HT-29 (cell line): ENCODE data around the gene CDKAL1. TPM values are rescaled to one million over a fixed set of nuclear protein-coding genes. Genes with fewer than 3 reads are reported as not detected.

Experiments
- DNase-seq: peaks from one replicate; pipeline ENCODE4 v3.0.0-alpha.2; 2015; ENCODE audit warnings: low spot score
- total RNA-seq: library from RNA; depleted of rRNA; stranded (reverse); fragments of >200 nt; shearing (Covaris generic); gene quantifications from 2 replicates; pipeline ENCODE4 v1.2.3, GENCODE V29; 2014

Gene CDKAL1
- total RNA-seq, 1 experiment from 2014 or later, result 9.8 TPM

GRCh38 chr6:20952699-20953474 lies 418.6 kb downstream of the CDKAL1 start:
- DNase-seq, result no peak

- DNase-seq, result no peak
Measured at GRCh38 chr6:20954315-20954714, 420.1 kb downstream of the CDKAL1 start.

DNA sequence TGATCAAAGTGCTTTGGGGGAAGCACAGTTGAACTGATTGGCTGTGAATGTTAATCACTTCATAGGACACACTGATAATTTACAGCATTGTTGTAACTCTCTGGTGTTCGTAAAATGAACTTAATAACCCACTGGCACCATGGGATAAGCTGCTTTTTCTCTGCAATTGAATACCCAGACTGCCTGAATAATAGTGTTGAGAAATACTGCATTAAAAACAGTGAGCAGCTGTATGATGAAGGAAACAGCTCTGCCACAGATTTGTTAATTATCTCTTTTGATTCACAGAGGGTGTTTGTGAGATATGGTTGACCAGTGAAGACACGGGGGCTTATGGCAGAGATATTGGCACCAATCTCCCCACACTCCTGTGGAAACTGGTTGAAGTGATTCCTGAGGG lies 420.9 kb downstream of the CDKAL1 start:
- no peak for DNase-seq

DNA sequence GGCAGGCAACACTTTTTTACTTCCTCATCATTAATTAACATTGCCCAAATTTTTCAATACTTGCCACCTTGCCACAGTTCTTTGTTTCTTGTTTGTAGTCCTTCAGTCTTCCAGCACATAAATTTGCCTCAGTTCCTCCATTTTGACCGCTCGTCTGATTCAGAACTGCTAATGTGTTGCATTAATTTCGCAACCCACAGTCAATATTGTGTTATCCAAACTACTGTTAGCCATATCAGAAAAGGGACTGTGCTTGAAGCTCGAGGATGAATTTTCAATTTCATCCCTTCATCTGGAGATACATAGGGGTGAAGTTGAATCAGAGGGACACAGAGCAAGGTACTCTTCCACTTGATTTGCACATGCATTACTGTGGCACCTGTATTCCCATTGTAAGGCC lies 421.5 kb downstream of the CDKAL1 start:
- no peak for DNase-seq

DNA sequence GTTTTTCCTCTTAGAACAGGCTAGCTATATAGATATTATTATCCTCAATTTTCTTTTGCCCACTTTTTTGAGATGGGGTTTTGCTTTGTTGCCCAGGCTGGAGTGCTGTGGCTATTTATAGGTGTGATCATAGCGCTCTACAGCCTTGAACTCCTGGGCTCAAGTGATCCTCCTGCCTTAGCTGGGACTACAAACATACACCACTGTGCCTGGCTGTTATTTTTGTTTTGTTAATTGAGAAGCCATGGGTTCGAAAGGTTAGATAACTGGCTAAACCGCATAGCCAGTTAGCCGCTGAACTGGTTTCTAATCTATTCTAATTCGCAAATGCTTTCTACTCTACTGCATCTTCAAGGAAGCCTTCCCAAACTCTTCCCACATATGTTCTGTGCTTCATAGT lies 425.8 kb downstream of the CDKAL1 start:
- no peak for DNase-seq

GRCh38 chr6:20965276-20965675 lies 431.0 kb downstream of the CDKAL1 start:
- no peak for DNase-seq

- no peak for DNase-seq
Measured at GRCh38 chr6:20965915-20966314, 431.7 kb downstream of the CDKAL1 start.

DNA sequence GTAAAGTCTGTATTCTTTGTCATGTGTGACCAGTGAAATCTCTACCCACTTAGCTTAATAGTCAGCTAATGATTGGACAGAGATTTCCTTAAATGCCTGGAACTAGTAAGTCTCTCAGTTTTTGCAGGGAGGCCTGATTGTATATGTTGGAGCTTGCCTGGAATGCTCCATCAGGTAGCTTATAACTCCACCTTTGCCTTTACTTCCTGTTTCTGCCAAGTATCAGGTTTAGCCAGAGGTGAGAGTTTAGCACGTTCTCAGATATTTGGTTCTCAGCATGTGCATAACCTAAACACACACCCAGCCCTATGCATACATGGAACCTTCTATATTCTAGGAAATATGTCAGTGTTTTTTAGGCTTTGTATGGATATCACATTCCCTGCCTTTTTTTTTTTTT lies 435.3 kb downstream of the CDKAL1 start:
- no peak for DNase-seq

GRCh38 chr6:20976391-20976918 lies 442.2 kb downstream of the CDKAL1 start:
- no peak for DNase-seq

DNA sequence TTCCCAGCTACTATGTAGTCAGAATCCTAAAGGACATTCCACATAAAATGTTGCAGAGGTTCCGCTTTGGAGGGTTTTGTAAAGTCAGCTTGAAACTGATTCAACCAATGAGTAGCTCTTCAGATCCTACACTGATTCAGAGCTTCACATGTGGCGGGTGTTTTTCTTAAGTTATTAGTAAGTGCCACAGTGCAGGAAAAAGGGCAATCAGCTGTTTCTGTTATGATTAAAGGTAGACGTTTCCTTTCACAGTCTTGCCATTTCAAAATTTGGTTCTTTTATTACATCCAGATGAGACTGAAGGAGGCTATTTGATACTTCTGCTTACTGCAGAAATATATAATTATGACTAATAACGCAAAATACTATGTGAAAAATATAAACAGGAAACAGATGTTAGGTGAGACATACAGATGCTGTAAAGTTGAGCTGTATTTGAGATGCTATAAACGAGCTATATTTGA lies 443.9 kb downstream of the CDKAL1 start:
- DNase-seq, result no peak

- DNase-seq, result no peak
Measured at GRCh38 chr6:20979076-20979475, 444.8 kb downstream of the CDKAL1 start.

- no peak for DNase-seq
Measured at GRCh38 chr6:20983961-20984360, 449.7 kb downstream of the CDKAL1 start.

DNA sequence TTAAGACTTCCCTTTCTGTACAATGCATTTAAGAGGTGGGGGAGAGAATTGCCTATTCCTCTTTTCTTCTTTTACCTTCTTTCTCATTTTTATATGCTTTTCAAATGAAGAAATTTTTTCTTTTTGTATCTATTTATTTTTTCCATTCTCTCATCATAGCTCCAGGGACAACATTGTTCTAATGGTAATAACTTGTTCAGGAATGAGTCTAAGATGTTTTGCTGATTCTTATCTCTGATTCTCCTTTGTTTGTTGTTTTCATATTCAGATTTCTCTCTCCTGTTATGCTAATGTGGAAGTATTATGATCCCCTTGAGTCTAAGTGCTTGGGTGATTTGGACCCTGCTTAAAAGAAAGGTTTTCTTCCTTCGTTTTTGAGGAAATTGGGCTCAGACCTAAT lies 451.6 kb downstream of the CDKAL1 start:
- no peak for DNase-seq

DNA sequence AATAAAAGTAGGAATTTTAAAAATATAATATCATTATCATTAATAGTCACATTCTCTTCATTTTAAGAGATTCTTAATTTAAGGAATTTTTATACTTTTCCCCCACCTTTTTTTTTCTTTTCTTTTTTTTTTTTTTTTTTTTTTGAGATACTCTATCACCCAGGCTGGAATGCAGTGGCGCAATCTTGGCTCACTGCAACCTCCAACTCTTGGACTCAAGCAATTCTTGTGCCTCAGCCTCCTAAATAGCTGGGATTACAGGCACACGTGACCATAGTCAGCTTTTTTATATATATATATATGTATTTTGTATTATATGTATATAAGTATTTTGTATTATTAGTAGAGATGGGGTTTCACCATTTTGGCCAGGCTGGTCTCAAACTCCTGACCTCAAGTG lies 457.7 kb downstream of the CDKAL1 start:
- no peak for DNase-seq

DNA sequence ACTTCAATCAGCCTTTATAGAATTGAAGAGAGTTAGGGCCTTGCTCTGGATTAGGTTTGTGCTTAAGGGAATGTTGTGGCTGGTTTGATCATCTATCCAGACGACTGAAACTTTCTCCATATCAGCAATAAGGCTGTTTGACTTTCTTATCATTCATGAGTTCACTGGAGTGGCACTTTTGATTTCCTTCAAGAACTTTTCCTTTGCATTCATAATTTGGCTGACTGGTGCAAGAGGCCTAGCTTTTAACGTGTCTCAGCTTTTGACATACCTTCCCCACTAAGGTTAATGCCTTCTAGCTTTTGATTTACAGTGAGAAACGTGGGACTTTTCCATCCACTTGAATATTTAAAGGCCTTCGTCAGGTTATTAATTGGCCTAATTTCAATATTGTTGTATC lies 461.8 kb downstream of the CDKAL1 start:
- DNase-seq, result no peak

DNA sequence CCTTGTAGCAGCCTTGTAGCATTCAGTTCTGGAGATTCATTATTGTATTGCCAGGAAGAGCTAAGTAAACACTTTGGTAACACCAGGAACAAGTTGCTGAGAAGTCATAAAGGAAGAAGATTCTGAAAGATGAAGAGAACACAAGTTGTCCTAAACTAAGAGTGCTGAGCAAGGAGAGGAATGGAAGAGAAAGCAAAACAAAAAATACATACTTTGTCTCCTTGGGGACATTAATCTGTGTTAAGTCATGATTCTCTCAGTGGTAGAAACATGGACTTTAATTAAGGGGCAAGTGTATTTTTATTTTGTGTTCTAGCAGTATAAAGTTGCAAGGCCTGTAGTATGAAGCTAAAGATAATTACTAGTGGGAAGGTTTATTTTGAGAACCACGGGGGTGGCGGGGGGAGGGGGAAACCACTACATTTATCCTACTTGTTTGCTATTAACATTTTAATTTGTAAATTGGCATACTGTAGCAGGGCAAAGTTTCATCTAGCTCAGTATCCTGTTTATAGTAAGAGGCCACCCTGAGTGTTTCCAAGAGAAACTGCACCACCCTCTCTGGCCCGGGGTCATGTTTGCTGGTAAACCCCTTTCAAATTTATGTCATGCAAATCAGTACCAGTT lies 463.0 kb downstream of the CDKAL1 start:
- DNase-seq, result no peak

DNA sequence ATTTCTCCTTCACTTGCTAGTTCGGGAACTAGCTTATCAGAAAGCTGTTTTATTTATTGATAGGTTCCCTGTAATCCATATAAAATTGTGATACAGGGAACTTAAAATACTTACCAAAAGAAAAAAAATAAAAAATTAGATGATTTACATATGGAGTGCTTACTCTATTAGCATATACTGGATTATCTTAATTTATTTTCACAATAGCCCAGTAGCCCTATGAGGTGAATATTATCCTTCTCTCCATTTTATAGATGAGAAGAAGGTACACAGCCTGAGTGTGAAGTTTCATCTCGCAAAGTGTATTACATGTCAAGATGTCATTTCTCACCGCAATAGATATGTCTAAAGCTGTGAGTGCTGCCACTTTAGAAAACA lies 463.5 kb downstream of the CDKAL1 start:
- no peak for DNase-seq

GRCh38 chr6:20998748-20999448 lies 464.6 kb downstream of the CDKAL1 start:
- DNase-seq, result no peak

DNA sequence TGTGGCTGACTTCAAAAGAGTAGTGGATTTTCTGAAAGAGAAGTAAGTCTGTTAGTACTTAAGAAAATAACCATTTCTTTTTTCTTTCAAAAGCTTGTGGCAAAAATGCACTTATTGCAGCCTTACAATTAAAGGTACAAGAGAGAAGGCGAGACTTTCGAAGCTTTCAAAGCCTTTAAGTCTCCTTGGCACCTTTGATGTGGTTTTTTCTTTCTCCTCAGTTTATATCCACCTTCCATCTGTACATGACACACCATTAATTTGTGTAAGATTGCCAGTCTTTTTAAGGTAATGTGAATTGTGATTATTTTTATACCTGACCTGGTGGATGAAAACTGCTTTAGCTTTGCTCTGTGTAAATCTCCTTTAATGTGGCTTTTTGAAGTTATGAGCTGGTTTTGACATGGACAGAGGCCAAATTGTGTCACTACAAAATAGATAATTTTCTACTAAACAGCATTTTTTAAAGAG lies 466.1 kb downstream of the CDKAL1 start:
- DNase-seq, result no peak

DNA sequence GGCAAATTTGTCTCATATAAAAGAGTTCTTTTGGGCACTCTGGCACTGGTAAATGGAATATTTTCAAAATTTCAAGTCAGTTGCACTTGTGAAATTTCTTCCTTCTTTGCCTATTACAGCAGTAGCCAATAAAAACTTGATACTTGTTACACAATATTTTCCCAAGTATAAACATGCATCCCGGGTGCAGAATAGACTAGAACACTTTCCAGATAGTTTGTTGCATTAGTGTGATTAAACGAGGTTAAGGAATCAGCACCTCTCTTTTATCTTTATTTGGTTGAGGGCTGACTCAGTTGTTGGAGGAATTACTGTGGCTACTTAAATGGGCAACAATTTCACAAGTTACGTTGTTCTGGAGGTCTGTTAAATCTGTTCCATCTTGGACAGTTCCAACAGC lies 467.5 kb downstream of the CDKAL1 start:
- DNase-seq, result no peak

GRCh38 chr6:21003780-21004541 lies 469.7 kb downstream of the CDKAL1 start:
- DNase-seq, result no peak
